Sigmoid colon (tissue), 4 donors: ENCODE data around the gene DAGLB.
A peak's percentile ranks its signal among the peaks of the same experiment; 100 is the strongest.

Experiments
- EP300 ChIP-seq, 4 donors: sonication (generic); formaldehyde crosslinking; IDR thresholded peaks; one replicate each; pipeline ENCODE4 v1.6.1; 2017; ENCODE audit warnings: antibody characterized with exemption in 4 of 4
- POLR2A ChIP-seq, 2 donors: fragments of 450-650 bp; IDR thresholded peaks; one replicate each; pipeline ENCODE4 v1.6.1; 2016; ENCODE audit warnings: antibody characterized with exemption in 2 of 2, mild to moderate bottlenecking in 2 of 2, moderate library complexity in 2 of 2
- POLR2AphosphoS5 ChIP-seq, 4 donors: sonication (generic); formaldehyde crosslinking; IDR thresholded peaks; one replicate each; pipeline ENCODE4 v1.6.1; 2017; ENCODE audit warnings: antibody characterized with exemption in 4 of 4
- TF ChIP-seq, protein P1 (sequence below), 4 experiments: fragments of 450-650 bp in 3 of 4; fragments of 200-600 bp in 1 of 4; IDR thresholded peaks; one replicate each; pipeline ENCODE4 v1.5.1; 2016 to 2019; ENCODE audit warnings: antibody characterized with exemption in 4 of 4, mild to moderate bottlenecking in 3 of 4, moderate library complexity in 2 of 4

- TF ChIP-seq, protein P1, sequence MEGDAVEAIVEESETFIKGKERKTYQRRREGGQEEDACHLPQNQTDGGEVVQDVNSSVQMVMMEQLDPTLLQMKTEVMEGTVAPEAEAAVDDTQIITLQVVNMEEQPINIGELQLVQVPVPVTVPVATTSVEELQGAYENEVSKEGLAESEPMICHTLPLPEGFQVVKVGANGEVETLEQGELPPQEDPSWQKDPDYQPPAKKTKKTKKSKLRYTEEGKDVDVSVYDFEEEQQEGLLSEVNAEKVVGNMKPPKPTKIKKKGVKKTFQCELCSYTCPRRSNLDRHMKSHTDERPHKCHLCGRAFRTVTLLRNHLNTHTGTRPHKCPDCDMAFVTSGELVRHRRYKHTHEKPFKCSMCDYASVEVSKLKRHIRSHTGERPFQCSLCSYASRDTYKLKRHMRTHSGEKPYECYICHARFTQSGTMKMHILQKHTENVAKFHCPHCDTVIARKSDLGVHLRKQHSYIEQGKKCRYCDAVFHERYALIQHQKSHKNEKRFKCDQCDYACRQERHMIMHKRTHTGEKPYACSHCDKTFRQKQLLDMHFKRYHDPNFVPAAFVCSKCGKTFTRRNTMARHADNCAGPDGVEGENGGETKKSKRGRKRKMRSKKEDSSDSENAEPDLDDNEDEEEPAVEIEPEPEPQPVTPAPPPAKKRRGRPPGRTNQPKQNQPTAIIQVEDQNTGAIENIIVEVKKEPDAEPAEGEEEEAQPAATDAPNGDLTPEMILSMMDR (IDR thresholded peaks at IDR 0.05): no peak
- peak; percentile 74 to 85 for TF ChIP-seq POLR2A (IDR thresholded peaks at IDR 0.05)
- peak; percentile 86 to 96 (median 92) for TF ChIP-seq POLR2AphosphoS5 (IDR thresholded peaks at IDR 0.05)
- TF ChIP-seq EP300 (IDR thresholded peaks at IDR 0.05): no peak
These were observed at the start of gene DAGLB for GRCh38 chr7:6447581-6448199.
